NCI-H2029 (cell line): ENCODE measurements around the gene NHLRC2.
"Not testable (repeated sequence)": the region's sequence is repeated elsewhere in the genome, so short reads cannot be mapped to it uniquely, and the experiment has no call there.

Experiments used
- DNase-seq: peaks from one replicate; lab custom pipeline; 2025; lab: John Stamatoyannopoulos, UW

NHLRC2 gene

GRCh38 chr10:113854013-113854760 lies at the start of gene NHLRC2, which contains the start of gene DCLRE1A:
NHLRC2 (plus strand) TSS chr10:113854661; CDS start chr10:113854873, 212 bp downstream.
DCLRE1A (minus strand) TSS chr10:113854082; CDS start chr10:113853182, 900 bp downstream.
- peak; percentile 31 for DNase-seq

- no peak for DNase-seq
Observed at GRCh38 chr10:113806503-113806902, 48.0 kb upstream of the NHLRC2 start.

- no peak for DNase-seq
Observed at GRCh38 chr10:113808168-113808567, 46.3 kb upstream of the NHLRC2 start.

GRCh38 chr10:113814700-113815099 lies 39.8 kb upstream of the NHLRC2 start:
- DNase-seq = not testable (repeated sequence)

GRCh38 chr10:113819989-113820388 lies 34.5 kb upstream of the NHLRC2 start:
- no peak for DNase-seq

- no peak for DNase-seq
Observed at GRCh38 chr10:113820507-113820906, 34.0 kb upstream of the NHLRC2 start.

GRCh38 chr10:113821306-113821705 lies 33.2 kb upstream of the NHLRC2 start:
- DNase-seq = not testable (repeated sequence)

- DNase-seq = no peak
Observed at GRCh38 chr10:113822174-113822573, 32.3 kb upstream of the NHLRC2 start.

- no peak for DNase-seq
Observed at GRCh38 chr10:113823389-113823788, 31.1 kb upstream of the NHLRC2 start.

- no peak for DNase-seq
Observed at GRCh38 chr10:113825791-113826190, 28.7 kb upstream of the NHLRC2 start.

- not testable (repeated sequence) for DNase-seq
Observed at GRCh38 chr10:113828567-113828966, 25.9 kb upstream of the NHLRC2 start.

GRCh38 chr10:113842171-113842570 lies 12.3 kb upstream of the NHLRC2 start:
- no peak for DNase-seq

GRCh38 chr10:113843972-113844485 lies 10.4 kb upstream of the NHLRC2 start:
- DNase-seq = peak; percentile 51

GRCh38 chr10:113846036-113846435 lies 8.4 kb upstream of the NHLRC2 start:
- DNase-seq = no peak

- DNase-seq = no peak
Observed at GRCh38 chr10:113849140-113849803, 5.2 kb upstream of the NHLRC2 start.

- DNase-seq = no peak
Observed at GRCh38 chr10:113849946-113850345, 4.5 kb upstream of the NHLRC2 start.

GRCh38 chr10:113853578-113854012 lies 866 bp upstream of the NHLRC2 start:
- no peak for DNase-seq

- no peak for DNase-seq
Observed at GRCh38 chr10:113854761-113855588, 514 bp downstream of the NHLRC2 start.

GRCh38 chr10:113856563-113856962 lies 2.1 kb downstream of the NHLRC2 start:
- DNase-seq = no peak

GRCh38 chr10:113857210-113857609 lies 2.7 kb downstream of the NHLRC2 start:
- no peak for DNase-seq

GRCh38 chr10:113858541-113858940 lies 4.1 kb downstream of the NHLRC2 start:
- DNase-seq = no peak

GRCh38 chr10:113859261-113859660 lies 4.8 kb downstream of the NHLRC2 start:
- DNase-seq = no peak
